GM10248 (cell line): ENCODE data around the gene IL16.

Source experiments
- CTCF ChIA-PET: fragments of 300-600 bp; sonication (Branson Sonifier 250); formaldehyde crosslinking; extraction: SDS; loops from one replicate; lab custom pipeline; 2021; ENCODE audit warnings: antibody characterized with exemption; lab: Yijun Ruan, JAX
- POLR2A ChIA-PET: fragments of 350-650 bp; sonication (Branson Sonifier 250); formaldehyde crosslinking; extraction: SDS; loops from one replicate; lab custom pipeline; 2020; ENCODE audit warnings: antibody characterized with exemption; lab: Yijun Ruan, JAX
- DNase-seq: peaks from one replicate; pipeline ENCODE4 v3.0.0; 2012; ENCODE audit errors: extremely low spot score
- CTCF ChIP-seq: IDR thresholded peaks from 2 replicates; pipeline ENCODE4 v1.5.1; 2012; ENCODE audit warnings: mild to moderate bottlenecking, low read depth; ENCODE audit errors: extremely low read depth, missing control alignments, control extremely low read depth

IL16 gene

GRCh38 chr15:81188354-81188753, 8.3 kb upstream of the IL16 start:
- no peak for TF ChIP-seq CTCF
- no peak for DNase-seq
- CTCF ChIA-PET: interaction anchor here (1.0 kb wide), 1 partner anchor 9 kb away, joined by 3 read pairs; the partner anchor contains the start of gene IL16
- POLR2A ChIA-PET: interaction anchor here (0.6 kb wide), 1 partner anchor 190 kb away, joined by 4 read pairs; no protein-coding TSS in a partner anchor

- CTCF ChIA-PET: interaction anchor here (3.0 kb wide), 1 partner anchor 77 kb away, joined by 18 read pairs; no protein-coding TSS in a partner anchor
- DNase-seq: no peak
- POLR2A ChIA-PET: no interaction called here
- TF ChIP-seq CTCF: no peak
These were observed 6.9 kb upstream of the IL16 start for GRCh38 chr15:81189583-81190283.

GRCh38 chr15:81190922-81191507, 5.7 kb upstream of the IL16 start:
- POLR2A ChIA-PET: no interaction called here
- TF ChIP-seq CTCF: no peak
- CTCF ChIA-PET: interaction anchor here (0.7 to 3.0 kb wide), 3 partner anchors 17 to 75 kb away, joined by 3 to 18 read pairs (median 3); no protein-coding TSS in a partner anchor
- no peak for DNase-seq

- no peak for TF ChIP-seq CTCF
- ChIA-PET POLR2A (no interaction called here), CTCF (interaction anchor here (0.7 to 3.0 kb wide), 4 partner anchors 17 to 75 kb away, joined by 3 to 18 read pairs (median 4); no protein-coding TSS in a partner anchor)
- DNase-seq: no peak
These were observed 5.0 kb upstream of the IL16 start for GRCh38 chr15:81191701-81192100.

GRCh38 chr15:81194723-81195122, 2.0 kb upstream of the IL16 start:
- no peak for TF ChIP-seq CTCF
- no peak for DNase-seq
- ChIA-PET CTCF (interaction anchor here (1.7 kb wide), 1 partner anchor 39 kb away, joined by 6 read pairs; no protein-coding TSS in a partner anchor), POLR2A (no interaction called here)

GRCh38 chr15:81195339-81195864, 1.3 kb upstream of the IL16 start:
- POLR2A ChIA-PET: no interaction called here

More at GRCh38 chr15:81195339-81195864, 1.3 kb upstream of the IL16 start:
- CTCF ChIA-PET: interaction anchor here (1.7 kb wide), 1 partner anchor 40 kb away, joined by 6 read pairs; no protein-coding TSS in a partner anchor
- no peak for DNase-seq
- no peak for TF ChIP-seq CTCF
